IMR-90 (cell line): ENCODE results near the gene RAB28. TPM values are rescaled to one million over a fixed set of nuclear protein-coding genes. Genes with fewer than 3 reads are reported as not detected.

Experiments used
- ATAC-seq: fragments of 200-7000 bp; cut with Tn5 transposase; 2 replicates; pipeline ENCODE4 v1.9.1; 2020; ENCODE audit warnings: low read depth, mild to moderate bottlenecking, moderate library complexity
- BruUV-seq: library from RNA; stranded (reverse); fragments of 400-500 nt; replicated peaks from 2 replicates; lab custom pipeline; 2021; lab: Mats Ljungman, UMichigan
- CTCF ChIA-PET: fragments of 300-600 bp; formaldehyde crosslinking; extraction: SDS; loops from one replicate; lab custom pipeline; 2021; ENCODE audit warnings: antibody characterized with exemption; lab: Yijun Ruan, JAX
- POLR2A ChIA-PET: fragments of 300-600 bp; sonication (Branson Sonifier 250); formaldehyde crosslinking; loops from one replicate; lab custom pipeline; 2022; ENCODE audit warnings: antibody characterized with exemption; ENCODE audit not compliant: unreplicated experiment; lab: Charles Lee
- DNase-seq: peaks from one replicate; pipeline ENCODE4 v3.0.0; 2013
- H2AFZ ChIP-seq: replicated peaks from 2 replicates; pipeline ENCODE3; 2013; ENCODE audit warnings: low read length, mild to moderate bottlenecking; ENCODE audit not compliant: poor library complexity
- H2AK5ac ChIP-seq: 2 replicates; pipeline ENCODE4 v1.6.1; 2013; ENCODE audit warnings: low read depth, low read length, inconsistent platforms
- H2AK9ac ChIP-seq: replicated peaks from 2 replicates; pipeline ENCODE3; 2013; ENCODE audit warnings: mild to moderate bottlenecking, low read depth, low read length, moderate library complexity; ENCODE audit not compliant: poor library complexity
- H2BK120ac ChIP-seq: 2 replicates; pipeline ENCODE4 v1.6.1; 2013; ENCODE audit warnings: low read depth, low read length, inconsistent platforms
- H2BK15ac ChIP-seq: 3 replicates; pipeline ENCODE4 v1.6.1; 2013; ENCODE audit warnings: low read depth, low read length, inconsistent platforms
- H2BK20ac ChIP-seq: 2 replicates; pipeline ENCODE4 v1.6.1; 2013; ENCODE audit warnings: low read depth, mild to moderate bottlenecking, inconsistent platforms, low read length, moderate library complexity
- H2BK5ac ChIP-seq: 2 replicates; pipeline ENCODE4 v1.6.1; 2013; ENCODE audit warnings: mild to moderate bottlenecking, low read depth, low read length, inconsistent platforms; ENCODE audit not compliant: poor library complexity, severe bottlenecking
- H3K14ac ChIP-seq: replicated peaks from 2 replicates; pipeline ENCODE4 v1.6.1; 2013; ENCODE audit warnings: low read depth, low read length, inconsistent platforms
- H3K18ac ChIP-seq: 2 replicates; pipeline ENCODE4 v1.6.1; 2013; ENCODE audit warnings: low read depth, low read length, control low read depth
- H3K23ac ChIP-seq: 2 replicates; pipeline ENCODE4 v1.6.1; 2013; ENCODE audit warnings: low read depth, low read length, inconsistent platforms
- H3K27ac ChIP-seq: 2 replicates; pipeline ENCODE4 v1.5.1; 2013; ENCODE audit warnings: mild to moderate bottlenecking, control low read depth, low read length; ENCODE audit not compliant: insufficient read depth
- H3K27me3 ChIP-seq: 2 replicates; pipeline ENCODE4 v1.6.1; 2013; ENCODE audit warnings: low read length; ENCODE audit not compliant: control insufficient read depth, insufficient read depth
- H3K36me3 ChIP-seq: 2 replicates; pipeline ENCODE4 v1.6.1; 2013; ENCODE audit warnings: low read length, mixed read lengths; ENCODE audit not compliant: control insufficient read depth, insufficient read depth
- H3K4ac ChIP-seq: 2 replicates; pipeline ENCODE4 v1.6.1; 2013; ENCODE audit warnings: low read depth, low read length, inconsistent platforms
- H3K4me1 ChIP-seq: 2 replicates; pipeline ENCODE4 v1.6.1; 2013; ENCODE audit warnings: low read length, mixed read lengths; ENCODE audit not compliant: control insufficient read depth, insufficient read depth
- H3K4me2 ChIP-seq: 2 replicates; pipeline ENCODE4 v1.6.1; 2013; ENCODE audit warnings: low read depth, mild to moderate bottlenecking, control low read depth, low read length, moderate library complexity
- H3K4me3 ChIP-seq: 2 replicates; pipeline ENCODE4 v1.5.1; 2013; ENCODE audit warnings: low read depth, mild to moderate bottlenecking, control low read depth, low read length, moderate library complexity; ENCODE audit not compliant: insufficient read depth
- H3K56ac ChIP-seq: 2 replicates; pipeline ENCODE4 v1.6.1; 2013; ENCODE audit warnings: low read length, inconsistent platforms; ENCODE audit not compliant: insufficient read depth; ENCODE audit errors: extremely low read depth
- H3K79me1 ChIP-seq, 2 experiments: 2 replicates each; pipeline ENCODE4 v1.6.1; 2013; ENCODE audit warnings: low read length in 2 of 2, inconsistent platforms in 1 of 2, low read depth in 1 of 2
- H3K9ac ChIP-seq: 2 replicates; pipeline ENCODE4 v1.6.1; 2013; ENCODE audit warnings: low read depth, low read length, control low read depth
- H3K9me1 ChIP-seq: 2 replicates; pipeline ENCODE4 v1.6.1; 2013; ENCODE audit warnings: low read length, inconsistent platforms; ENCODE audit not compliant: insufficient read depth
- H3K9me3 ChIP-seq: 2 replicates; pipeline ENCODE4 v1.6.1; 2013; ENCODE audit warnings: low read length; ENCODE audit not compliant: control insufficient read depth, insufficient read depth
- H4K20me1 ChIP-seq: 2 replicates; pipeline ENCODE4 v1.6.1; 2013; ENCODE audit warnings: low read length, inconsistent platforms; ENCODE audit not compliant: insufficient read depth
- H4K5ac ChIP-seq: 2 replicates; pipeline ENCODE4 v1.6.1; 2013; ENCODE audit warnings: mild to moderate bottlenecking, low read depth, low read length, control low read depth
- H4K8ac ChIP-seq, 2 experiments: 2 replicates each; pipeline ENCODE4 v1.6.1; 2013; ENCODE audit warnings: low read depth in 2 of 2, low read length in 2 of 2, control low read depth in 1 of 2, inconsistent platforms in 1 of 2
- H4K91ac ChIP-seq: 2 replicates; pipeline ENCODE4 v1.6.1; 2013; ENCODE audit warnings: low read depth, low read length, inconsistent platforms; ENCODE audit not compliant: insufficient read depth
- BHLHE40 ChIP-seq: fragments of 150-350 bp; IDR thresholded peaks from 2 replicates; pipeline ENCODE4 v1.6.1; 2016; ENCODE audit warnings: mild to moderate bottlenecking, low read depth, low read length
- CHD1 ChIP-seq: IDR thresholded peaks from 2 replicates; pipeline ENCODE4 v1.6.1; 2012; ENCODE audit warnings: low read depth, low read length, improper control_type of control experiment
- FOS ChIP-seq: fragments of 150-350 bp; IDR thresholded peaks from 2 replicates; pipeline ENCODE4 v1.6.1; 2016; ENCODE audit warnings: low read depth, low read length
- MAZ ChIP-seq: IDR thresholded peaks from 2 replicates; pipeline ENCODE4 v1.6.1; 2012; ENCODE audit warnings: low read depth, mild to moderate bottlenecking, low read length, improper control_type of control experiment, moderate library complexity, borderline replicate concordance
- MXI1 ChIP-seq: IDR thresholded peaks from 2 replicates; pipeline ENCODE4 v1.6.1; 2012; ENCODE audit warnings: low read depth, mild to moderate bottlenecking, low read length, moderate library complexity, borderline replicate concordance
- NFE2L2 ChIP-seq: fragments of 150-350 bp; IDR thresholded peaks from 2 replicates; pipeline ENCODE4 v1.6.1; 2016; ENCODE audit warnings: low read depth, mild to moderate bottlenecking, low read length
- SMC3 ChIP-seq: fragments of 150-350 bp; IDR thresholded peaks from 2 replicates; pipeline ENCODE4 v1.6.1; 2016; ENCODE audit warnings: low read depth, mild to moderate bottlenecking, antibody characterized with exemption, low read length, moderate library complexity
- WGBS, 2 experiments: methylation state at CpG; one replicate each; pipeline versions ENCODE4 v1.1.5 to v1.1.7; 2013; ENCODE audit warnings: missing lambda C conversion rate in 2 of 2; ENCODE audit not compliant: insufficient read length in 1 of 2; ENCODE audit errors: extremely low coverage in 2 of 2; 5-methylcytosine and 5-hydroxymethylcytosine counted together
- dilution Hi-C: fragments of 300-500 bp; cut with HindIII; formaldehyde crosslinking; loops from one replicate; pipeline ENCODE4 v1.14.3; 2018; ENCODE audit warnings: low sequenced_read_pairs; ENCODE audit not compliant: unreplicated experiment
- in situ Hi-C: fragments of 300-500 bp; cut with MboI; formaldehyde crosslinking; loops from 3 replicates; pipeline ENCODE4 v1.14.3; 2019; ENCODE audit warnings: low sequenced_read_pairs, inconsistent platforms, mixed read lengths
- intact Hi-C: fragments of 100-400 bp; cut with micrococcal nuclease; formaldehyde crosslinking; loops from 2 replicates; pipeline ENCODE4 v1.10.0; 2022
- polyA plus RNA-seq, 3 experiments: library from polyadenylated mRNA; depleted of rRNA; stranded (reverse); fragments of >200 nt; gene quantifications; 2 replicates each; pipeline ENCODE4 v1.2.3, GENCODE V29; 2012; ENCODE audit warnings: low replicate concordance in 1 of 3
- total RNA-seq: library from RNA; depleted of rRNA; stranded (reverse); fragments of >200 nt; gene quantifications from 2 replicates; pipeline ENCODE4 v1.2.3, GENCODE V29; 2012

Gene RAB28
- total and polyA plus RNA-seq, 2 of the 4 experiments (the other 2 are of a cell fraction) = 7.5 to 10.8 TPM

GRCh38 chr4:13325744-13326143, 158.4 kb downstream of the RAB28 start:
- H3K36me3 ChIP-seq = no peaks in the 10 kb centered on the region
- H3K79me1 ChIP-seq = no peaks in the 10 kb centered on the region
- no peak overlapping the region for H3K9ac ChIP-seq
- no peak overlapping the region for H2BK20ac ChIP-seq
- peaks cover 2% of the 10 kb centered on the region; the same call in 1 of the 2 replicates for H3K4me1 ChIP-seq
- no peak overlapping the region for H3K23ac ChIP-seq
- H3K27me3 ChIP-seq = no peaks in the 10 kb centered on the region
- H2AK5ac ChIP-seq = no peak overlapping the region
- ChIA-PET POLR2A (no interaction called here), CTCF (no interaction called here)
- no peaks in the 10 kb centered on the region for H4K20me1 ChIP-seq
- H2AFZ ChIP-seq = no peak overlapping the region
- TF ChIP-seq CHD1 (no peak), BHLHE40 (no peak), MXI1 (no peak), NFE2L2 (no peak), SMC3 (no peak), FOS (no peak), MAZ (no peak)
- H4K5ac ChIP-seq = no peak overlapping the region
- no peak overlapping the region for H3K4me2 ChIP-seq
- no peak overlapping the region for H3K27ac ChIP-seq
- H3K18ac ChIP-seq = no peak overlapping the region
- H3K9me1 ChIP-seq = no peaks in the 10 kb centered on the region
- no peaks in the 10 kb centered on the region for H3K9me3 ChIP-seq
- H2BK5ac ChIP-seq = no peak overlapping the region
- DNase-seq (no peak), ATAC-seq (no peak)
- H2BK15ac ChIP-seq = no peak overlapping the region
- intact Hi-C loops (no loop called here), in situ Hi-C loops (no loop called here), dilution Hi-C loops (no loop called here)
- BruUV-seq = no TSS peak
- no peak overlapping the region for H3K4me3 ChIP-seq
- H3K14ac ChIP-seq = no peak overlapping the region
- no peak overlapping the region for H2AK9ac ChIP-seq
- WGBS, 2 experiments = no CpG with 5 or more reads among the region's 3 CpGs
- no peak overlapping the region for H4K91ac ChIP-seq
- H3K56ac ChIP-seq = no peak overlapping the region
- H4K8ac ChIP-seq = no peak overlapping the region
- H2BK120ac ChIP-seq = no peak overlapping the region
- no peak overlapping the region for H3K4ac ChIP-seq
